ENCODE results near the gene PTPN18.
"Not testable (repeated sequence)": the region's sequence is repeated elsewhere in the genome, so short reads cannot be mapped to it uniquely, and the experiment has no call there.

Gene PTPN18

DNA sequence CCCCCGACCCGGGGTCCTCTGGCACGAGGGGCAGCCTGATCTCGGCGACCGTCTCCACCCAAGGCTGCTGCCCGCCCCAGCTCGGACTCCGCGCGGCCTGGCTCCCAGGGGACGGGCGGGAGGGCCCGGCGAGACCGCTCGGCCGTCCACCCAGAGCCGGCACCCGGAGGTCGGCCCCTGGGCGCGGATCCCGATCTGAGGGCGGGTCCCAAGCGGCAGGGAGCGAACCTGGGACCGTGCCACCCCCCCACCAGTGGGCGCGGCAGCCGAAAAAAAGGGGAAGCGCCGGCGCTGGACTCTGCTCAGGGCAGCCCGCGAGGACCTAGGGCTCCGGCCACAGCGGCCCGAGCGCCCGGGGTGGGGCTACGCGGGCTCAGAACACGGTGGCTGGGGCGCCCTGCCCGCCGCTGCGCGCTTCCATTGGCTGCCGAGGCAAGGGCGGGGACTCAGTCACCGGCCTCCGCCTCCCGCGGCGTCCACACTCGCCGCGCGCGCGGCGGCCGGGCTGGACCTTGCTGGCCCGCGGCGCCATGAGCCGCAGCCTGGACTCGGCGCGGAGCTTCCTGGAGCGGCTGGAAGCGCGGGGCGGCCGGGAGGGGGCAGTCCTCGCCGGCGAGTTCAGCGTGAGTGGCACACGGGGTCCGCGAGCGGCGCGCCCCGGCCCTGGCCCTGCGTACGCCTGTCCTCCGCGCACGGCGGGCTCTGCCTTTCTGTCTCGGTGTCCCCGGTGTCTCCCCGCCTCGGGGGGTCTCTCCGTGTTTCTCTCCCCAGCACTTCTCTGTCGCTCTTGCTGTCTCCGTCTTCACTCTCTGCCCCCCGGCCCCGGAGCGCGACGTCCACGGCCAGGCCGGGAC lies at the start of gene PTPN18:
TSS of gene PTPN18 (plus strand) at position 479 of the 854 bp plus-strand sequence. CDS start at position 531, 52 bp downstream.
- DNase-seq: peak; percentile 16 to 55 (median 43)

DNA sequence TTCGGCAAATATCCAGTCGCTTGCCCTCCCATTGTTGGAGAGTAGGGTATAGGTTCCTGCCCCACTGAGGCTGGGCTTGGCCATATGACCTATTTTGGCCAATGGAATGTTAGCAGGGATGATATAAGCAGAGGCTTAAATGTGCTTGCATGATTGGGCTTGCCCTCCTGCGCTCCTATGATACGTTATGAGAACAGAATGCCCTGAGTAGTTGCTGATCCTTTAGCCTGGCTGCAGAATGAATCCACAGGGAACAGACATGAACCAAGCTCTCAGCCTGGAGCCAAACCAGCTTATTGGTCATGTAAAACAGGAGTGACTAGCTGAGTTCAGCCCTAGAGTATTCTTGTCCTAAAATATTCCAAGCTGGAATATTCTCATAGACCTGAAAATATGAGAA lies 48.0 kb upstream of the PTPN18 start:
- DNase-seq: no peak

DNA sequence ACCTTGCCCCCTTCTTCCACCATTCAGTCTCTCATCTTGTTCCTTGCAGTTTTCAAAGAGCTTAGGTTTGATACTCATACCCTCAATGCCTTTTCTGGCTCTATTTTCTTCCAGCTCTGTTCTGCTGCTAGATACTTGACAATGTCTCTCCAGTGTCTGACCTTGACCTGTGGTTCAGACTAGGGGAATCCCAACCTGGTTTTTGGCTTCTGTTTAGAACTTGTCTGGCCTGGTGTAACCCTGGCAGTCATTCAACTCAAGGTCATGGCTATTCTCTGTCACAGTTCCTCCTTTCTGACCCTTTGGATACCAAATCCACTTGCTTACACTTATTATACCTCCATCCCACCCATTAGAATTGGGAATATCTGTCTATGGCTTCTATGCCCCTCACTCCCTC lies 45.0 kb upstream of the PTPN18 start:
- DNase-seq: no peak

DNA sequence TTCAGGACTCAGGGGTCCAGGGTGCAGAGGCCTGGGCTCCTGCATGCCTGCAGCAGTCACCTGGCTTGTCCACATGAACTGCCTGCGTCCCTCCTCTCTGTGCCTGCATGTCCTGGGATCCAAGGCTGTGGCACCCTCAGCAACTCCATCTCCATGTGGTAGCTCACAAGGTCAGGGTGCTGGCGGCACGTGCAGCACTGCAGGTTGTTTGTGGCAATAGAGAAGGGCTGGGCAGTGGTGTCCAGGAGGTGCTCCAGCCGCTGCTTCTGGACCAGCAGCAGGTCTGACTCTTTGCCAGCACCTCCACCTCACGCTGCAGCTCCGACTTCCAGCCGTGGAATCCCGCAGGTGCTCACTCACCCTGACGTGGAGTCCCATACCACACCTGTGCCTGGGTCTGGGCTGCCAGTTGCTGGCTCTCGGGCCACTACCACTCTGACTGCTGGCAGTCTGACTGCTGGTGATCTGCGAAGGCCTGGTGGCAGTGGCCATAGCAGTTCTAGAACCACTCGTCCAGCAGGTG lies 42.0 kb upstream of the PTPN18 start:
- no peak for DNase-seq

DNA sequence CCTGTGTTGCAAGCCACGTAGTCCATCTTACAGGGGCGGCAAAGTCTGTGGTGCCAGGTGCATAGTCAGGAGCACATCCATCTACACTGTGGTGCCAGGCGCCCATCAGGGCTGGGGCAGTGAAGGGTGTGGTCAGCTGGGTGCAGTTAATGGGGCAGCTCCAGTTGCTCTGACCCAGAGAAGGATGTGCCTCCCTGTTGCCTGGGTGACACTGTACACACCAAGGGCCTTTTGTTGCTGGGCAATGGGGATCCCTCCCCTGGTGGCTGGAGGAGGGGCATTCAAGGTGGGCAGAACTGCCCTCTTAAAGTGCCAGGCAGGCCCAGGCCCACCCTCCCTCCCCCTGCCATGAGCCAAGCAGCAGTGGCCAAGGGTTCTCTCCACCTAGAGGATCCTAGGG lies 41.5 kb upstream of the PTPN18 start:
- no peak for DNase-seq

- no peak for DNase-seq
These were observed 39.3 kb upstream of the PTPN18 start for GRCh38 chr2:130316596-130316995.

- no peak for DNase-seq
These were observed 37.0 kb upstream of the PTPN18 start for GRCh38 chr2:130318906-130319305.

GRCh38 chr2:130319536-130319935 lies 36.3 kb upstream of the PTPN18 start:
- no peak for DNase-seq

DNA sequence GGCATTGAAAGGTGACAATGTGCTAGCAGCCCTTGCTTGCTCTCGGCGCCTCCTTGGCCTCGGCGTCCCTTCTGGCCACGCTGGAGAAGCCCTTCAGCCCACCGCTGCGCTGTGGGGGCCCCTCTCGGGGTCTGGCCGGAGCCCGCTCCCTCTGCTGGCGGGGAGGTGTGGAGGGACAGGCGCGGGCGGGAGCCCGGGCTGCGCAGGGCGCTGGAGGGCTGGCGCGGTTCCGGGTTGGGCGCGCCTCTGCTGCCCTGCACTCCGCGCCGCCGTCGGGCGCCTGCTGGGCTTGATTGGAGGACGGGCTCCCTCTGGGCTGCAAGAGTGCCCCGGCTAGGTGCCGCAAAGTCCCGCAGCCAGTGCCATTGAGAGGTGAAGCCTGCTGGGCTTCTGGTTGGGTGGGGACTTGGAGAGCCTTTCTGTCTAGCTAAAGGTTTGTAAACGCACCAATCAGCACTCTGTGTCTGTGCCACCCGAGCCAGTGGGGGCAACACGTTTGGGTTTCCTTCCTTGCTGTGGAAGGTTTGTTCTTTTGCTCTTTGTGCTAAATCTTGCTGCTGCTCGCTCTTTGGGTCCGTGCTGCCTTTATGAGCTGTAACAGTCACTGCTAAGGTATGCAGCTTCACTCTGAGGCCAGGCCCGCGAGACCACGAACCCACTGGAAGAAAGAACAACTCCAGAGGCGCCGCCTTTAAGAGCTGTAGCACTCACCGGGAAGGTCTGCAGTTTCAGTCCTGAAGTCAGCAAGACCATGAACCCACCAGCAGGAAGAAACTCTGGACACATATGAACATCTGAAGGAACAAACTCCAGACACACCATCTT lies 27.9 kb upstream of the PTPN18 start:
- no peak for DNase-seq

GRCh38 chr2:130328710-130329109 lies 27.1 kb upstream of the PTPN18 start:
- no peak for DNase-seq

DNA sequence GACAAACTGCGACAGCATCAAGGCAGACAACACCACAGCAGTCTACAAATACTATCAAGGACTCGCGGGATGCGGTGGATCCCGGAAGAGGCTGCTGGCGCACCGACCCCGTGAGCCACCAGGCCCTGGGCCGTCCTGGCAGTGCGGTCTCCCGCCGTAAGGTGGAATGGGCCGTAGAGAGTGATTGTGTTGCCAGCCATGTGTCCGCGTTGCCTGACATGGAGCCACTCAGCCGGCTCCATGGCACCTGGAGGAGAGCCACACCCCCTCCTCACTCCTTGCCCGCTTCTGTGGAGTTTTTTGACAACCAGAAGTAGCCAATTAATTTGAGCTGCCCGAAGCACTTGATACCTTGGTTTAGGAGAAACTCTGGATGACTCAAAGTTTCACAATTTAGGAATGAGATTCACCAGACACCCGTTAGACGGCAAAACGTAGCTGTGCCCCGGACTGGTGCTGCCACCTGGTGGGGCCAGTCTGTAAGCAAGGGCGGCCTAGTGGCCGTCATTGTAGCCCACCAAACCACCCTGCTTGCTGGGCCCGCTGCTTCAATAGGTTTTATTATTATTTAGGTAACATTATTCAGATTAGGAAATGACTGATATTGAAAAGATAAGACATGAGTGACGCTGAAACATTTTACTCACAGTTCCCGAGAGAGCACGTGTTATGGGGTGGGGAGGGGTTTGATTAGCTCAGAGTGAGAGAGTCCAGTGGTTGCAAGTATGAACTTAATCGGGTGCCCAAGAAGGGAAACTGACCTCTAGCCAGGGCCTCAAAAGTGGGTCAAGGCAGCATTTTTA lies 23.4 kb upstream of the PTPN18 start:
- peak in 5 of 6 experiments; percentile 37 to 67 (median 48) for DNase-seq

DNA sequence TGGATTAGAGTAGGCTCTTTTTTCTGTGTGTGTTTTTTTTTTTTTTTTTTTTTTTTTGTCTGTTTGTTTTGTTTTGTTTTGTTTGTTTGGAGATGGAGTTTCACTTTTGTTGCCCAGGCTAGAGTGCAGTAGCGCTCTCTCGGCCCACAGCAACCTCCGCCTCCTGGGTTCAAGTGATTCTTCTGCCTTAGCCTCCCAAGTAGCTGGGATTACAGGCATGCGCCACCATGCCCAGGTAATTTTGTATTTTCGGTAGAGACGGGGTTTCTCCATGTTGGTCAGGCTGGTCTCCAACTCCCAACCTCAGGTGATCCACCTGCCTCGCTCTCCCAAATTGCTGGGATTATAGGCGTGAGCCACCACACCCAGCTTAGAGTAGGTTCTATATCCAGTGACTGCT lies 22.6 kb upstream of the PTPN18 start:
- DNase-seq: not testable (repeated sequence)

GRCh38 chr2:130334026-130334425 lies 21.8 kb upstream of the PTPN18 start:
- no peak for DNase-seq

DNA sequence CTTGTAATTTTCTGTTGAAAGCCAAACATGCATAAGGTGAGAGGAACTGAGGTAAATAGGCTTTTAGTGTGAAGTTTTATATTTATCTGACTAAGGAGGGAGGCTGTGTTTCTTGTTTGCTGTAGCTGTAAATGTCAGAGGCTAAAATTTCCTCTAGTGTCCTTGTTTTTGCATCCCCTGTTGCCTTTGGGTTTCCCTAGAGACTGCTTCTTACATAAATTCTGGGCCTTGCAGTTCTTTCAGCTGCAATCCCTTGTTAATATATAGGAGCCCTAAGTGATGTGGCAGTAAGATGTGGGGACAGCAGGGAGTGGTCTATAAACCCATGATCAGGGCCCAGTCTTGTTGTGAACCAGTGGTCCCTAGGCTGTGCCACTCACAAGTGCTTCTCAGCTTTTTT lies 20.6 kb upstream of the PTPN18 start:
- no peak for DNase-seq

DNA sequence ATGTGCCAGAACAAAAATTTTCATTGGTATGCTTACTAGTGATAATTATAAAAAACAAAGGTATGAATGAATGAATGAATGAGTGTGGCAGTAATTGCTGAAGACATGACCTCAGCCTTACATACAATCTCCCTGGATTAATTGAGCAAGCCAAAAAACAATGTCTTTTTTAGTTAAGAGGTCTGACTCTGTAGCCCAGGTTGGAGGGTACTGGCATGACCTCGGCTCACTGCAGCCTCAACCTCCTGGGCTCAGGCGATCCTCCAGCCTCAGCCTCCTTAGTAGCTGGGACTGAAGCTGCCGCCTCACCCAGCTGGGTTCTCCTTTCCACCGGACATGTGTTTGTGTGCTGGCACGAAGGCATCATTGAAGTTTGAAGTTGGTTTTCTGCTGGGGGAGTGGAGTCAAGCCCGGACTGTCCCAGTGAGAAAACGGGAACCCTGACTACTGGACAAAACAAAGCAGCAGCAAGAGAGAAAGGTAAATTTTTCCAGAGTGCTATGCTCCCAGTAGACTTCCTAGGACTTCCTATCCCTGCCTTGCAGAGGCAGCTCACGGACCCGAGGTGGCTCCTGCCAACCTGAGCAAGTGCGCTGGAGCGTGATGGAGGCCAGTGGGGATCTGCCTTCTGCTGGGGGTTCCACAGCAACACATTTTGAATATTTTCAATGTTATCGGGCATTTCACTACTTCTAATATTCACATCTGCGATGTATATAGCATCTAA lies 19.5 kb upstream of the PTPN18 start:
- no peak for DNase-seq

DNA sequence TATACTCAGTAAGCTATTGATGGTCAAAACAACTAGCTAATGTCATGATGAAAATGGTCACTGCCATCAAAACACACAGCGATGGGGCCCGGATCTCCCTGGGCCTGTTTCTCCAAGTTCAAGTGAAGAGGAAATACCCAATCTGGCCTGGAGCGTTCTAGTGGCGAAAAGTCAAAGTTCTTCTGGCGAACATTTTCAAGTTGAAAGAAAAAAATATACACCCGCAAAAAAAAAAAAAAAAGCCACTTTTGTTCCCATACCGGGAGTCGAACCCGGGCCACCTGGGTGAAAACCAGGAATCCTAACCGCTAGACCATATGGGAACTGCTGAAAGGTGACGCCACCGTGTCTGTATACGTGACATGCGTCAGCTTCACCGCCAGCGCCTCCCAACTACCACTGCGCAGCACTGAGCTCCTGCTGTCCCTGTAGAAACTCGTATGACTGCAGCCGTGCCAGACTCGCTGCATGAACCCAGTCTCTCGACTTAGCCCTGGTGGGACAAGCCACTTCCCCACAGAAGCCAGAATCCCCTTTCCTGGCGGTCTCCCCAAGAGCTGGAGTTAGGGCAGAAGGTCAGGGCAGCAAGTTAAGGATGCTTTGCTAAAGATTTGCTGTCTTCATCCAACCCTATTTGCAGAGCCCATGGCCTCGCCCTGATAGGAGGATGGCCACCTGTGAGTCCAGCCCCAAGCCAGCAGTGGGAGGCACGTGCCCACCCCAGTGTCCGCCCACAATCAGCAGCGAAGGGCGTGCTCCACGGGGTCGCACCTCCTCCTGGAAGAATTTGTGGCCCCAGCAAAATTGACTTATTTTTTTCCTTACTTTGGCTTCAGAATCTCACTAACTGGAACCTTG lies 18.8 kb upstream of the PTPN18 start:
- DNase-seq: peak in 4 of 6 experiments; percentile 8 to 46 (median 30)

- DNase-seq: no peak
These were observed 18.0 kb upstream of the PTPN18 start for GRCh38 chr2:130337735-130338325.

DNA sequence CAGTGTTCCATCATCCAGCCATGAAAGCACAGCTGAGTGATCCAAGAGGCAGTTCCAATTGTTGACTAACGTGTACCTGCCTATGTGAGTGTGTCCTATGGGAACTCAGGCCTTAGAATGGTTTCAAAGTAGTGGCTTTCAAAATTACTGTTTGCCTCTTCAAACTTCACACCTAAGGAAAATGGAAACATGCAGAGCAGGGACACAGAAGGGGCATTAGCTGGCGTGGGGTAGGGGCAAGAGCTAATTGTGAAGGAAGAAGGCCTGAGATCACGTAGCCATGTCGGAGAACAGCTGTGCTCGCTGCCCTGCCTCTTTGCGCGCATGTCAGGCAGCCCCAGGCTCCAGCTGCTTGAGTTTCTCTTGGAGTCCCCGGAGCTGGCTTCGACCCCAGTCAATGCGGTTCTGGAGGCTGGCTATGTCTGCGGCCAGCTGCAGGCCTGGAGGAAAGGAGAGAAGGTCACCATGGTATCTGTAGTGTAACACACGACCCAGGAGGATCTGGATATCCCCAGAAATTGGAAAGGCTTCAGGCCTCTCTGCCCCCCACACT lies 17.0 kb upstream of the PTPN18 start:
- no peak for DNase-seq

GRCh38 chr2:130339885-130340745 lies 15.7 kb upstream of the PTPN18 start:
- no peak for DNase-seq

Data from stimulated activated naive CD4-positive, alpha-beta T cell (primary cell).